Measurements from ENCODE around the gene NSD2.

GRCh38 chr4:1834047-1834775 lies 37.0 kb upstream of the NSD2 start:
- TF ChIP-seq CTCF (IDR thresholded peaks at IDR 0.05) (no peak), EZH2 (IDR thresholded peaks at IDR 0.05; ENCODE audit: borderline replicate concordance, insufficient read depth, low read depth, low read length, poor library complexity, severe bottlenecking) (no peak)
